Fibroblast of gingiva (primary cell): ENCODE measurements around the gene ELFN1.
"Not testable (repeated sequence)": the region's sequence is repeated elsewhere in the genome, so short reads cannot be mapped to it uniquely, and the experiment has no call there.

Experiments used
- DNase-seq: peaks from one replicate; pipeline ENCODE4 v3.0.0-alpha.2; 2011; ENCODE audit warnings: low read depth

Gene ELFN1

GRCh38 chr7:1757601-1758000 is 87.5 kb downstream of the ELFN1 start:
- no peak for DNase-seq

DNA sequence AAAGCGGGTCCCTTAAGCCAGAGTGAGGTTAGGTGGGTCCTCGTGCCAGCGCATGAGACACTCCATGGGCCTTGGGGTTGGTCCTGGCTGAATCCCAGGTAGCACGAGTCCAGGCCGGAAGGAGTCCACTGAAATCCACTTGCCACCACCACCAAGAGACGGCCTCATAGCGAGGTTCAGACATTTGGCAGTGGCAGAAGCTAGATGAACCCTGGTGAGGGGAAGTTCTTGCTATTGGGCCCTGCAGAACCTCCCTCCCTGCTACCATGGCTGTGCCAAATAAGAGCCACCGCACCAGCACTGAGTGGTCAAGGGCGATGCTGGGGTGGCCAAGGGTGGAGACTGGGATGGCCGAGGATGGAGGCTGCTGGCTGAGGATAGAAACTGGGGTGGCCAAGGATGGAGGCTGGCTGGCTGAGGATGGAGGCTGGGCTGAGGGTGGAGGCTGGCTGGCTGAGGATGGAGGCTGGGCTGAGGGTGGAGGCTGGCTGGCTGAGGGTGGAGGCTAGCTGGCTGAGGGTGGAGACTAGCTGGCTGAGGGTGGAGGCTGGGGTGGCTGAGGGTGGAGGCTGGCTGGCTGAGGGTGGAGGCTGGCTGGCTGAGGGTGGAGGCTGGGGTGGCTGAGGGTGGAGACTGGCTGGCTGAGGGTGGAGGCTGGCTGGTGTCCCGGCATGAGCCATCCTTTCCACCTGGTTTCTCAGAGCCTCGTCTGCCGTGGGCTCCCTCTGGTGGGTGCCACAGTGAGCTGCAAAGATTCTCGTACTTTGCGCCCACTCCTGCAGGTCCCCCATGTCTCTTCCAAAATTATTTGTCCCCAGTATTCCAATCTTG is 88.2 kb downstream of the ELFN1 start:
- no peak for DNase-seq

GRCh38 chr7:1758859-1759521 is 88.9 kb downstream of the ELFN1 start:
- no peak for DNase-seq

GRCh38 chr7:1761097-1761496 is 91.0 kb downstream of the ELFN1 start:
- DNase-seq: no peak

GRCh38 chr7:1761774-1762173 is 91.7 kb downstream of the ELFN1 start:
- no peak for DNase-seq

GRCh38 chr7:1762238-1762945 is 92.3 kb downstream of the ELFN1 start:
- DNase-seq: no peak

DNA sequence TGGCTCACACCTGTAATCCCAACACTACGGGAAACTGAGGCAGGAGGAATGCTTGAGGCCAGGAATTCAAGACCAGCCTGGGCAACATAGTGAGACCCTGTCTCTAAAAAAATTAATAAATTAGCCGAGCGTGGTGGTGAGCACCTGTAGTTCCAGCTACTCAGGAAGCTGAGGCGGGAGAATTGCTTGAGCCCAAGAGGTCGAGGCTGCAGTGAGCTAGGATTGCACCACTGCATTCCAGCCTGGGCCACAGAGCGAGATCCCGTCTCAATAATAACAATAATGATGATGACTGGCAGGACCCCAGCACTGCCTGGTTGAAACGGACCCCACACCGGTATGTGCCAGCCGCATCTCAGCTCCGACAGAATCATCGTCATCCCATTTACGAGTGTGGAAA is 93.0 kb downstream of the ELFN1 start:
- no peak for DNase-seq

- not testable (repeated sequence) for DNase-seq
Observed at GRCh38 chr7:1763911-1764310, 93.8 kb downstream of the ELFN1 start.

GRCh38 chr7:1765336-1765735 is 95.3 kb downstream of the ELFN1 start:
- no peak for DNase-seq

- no peak for DNase-seq
Observed at GRCh38 chr7:1767524-1767923, 97.4 kb downstream of the ELFN1 start.

GRCh38 chr7:1768832-1769231 is 98.8 kb downstream of the ELFN1 start:
- DNase-seq: no peak

DNA sequence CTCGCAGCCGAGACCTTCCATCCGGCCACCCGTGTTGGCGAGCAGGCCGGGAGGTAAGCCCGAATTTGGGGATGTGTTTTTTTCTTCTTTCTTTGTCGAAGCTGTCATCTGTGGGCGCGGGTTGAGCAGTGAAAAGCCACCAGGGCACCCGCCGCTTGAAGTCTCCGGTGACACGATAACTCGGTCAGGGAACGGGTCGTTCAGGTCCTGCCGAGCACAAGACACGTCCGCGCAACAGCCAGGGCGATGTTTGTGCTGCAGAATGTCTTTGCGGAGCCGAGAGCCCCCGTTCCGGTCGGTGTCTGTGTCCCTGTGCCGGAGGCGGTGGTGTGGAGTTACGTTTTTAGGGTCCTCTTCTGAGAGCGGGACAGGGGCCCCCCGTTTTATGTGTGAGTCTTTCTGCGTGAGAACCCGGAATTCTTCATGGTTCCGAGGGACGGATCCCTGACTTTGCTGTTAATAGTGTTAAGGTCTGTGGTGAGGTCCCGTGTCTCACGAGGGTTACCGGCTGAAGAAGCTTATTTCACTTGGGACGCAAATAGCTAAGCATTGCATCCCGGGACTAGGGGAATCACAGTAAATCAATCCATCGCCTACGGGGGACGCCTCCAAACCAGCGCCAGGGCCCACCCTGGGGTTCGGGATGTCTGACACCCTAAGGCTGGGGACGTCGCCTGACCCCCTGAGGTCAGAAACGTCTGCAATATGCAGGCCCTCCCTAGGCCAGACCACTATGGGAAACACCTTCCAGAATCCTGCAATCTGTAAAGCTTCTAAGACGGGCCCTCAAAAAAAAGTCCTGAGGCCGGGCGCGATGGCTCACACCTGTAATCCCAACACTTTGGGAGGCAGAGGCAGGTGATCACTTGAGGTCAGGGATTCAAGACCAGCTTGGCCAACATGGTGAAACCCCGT is 99.5 kb downstream of the ELFN1 start:
- no peak for DNase-seq

DNA sequence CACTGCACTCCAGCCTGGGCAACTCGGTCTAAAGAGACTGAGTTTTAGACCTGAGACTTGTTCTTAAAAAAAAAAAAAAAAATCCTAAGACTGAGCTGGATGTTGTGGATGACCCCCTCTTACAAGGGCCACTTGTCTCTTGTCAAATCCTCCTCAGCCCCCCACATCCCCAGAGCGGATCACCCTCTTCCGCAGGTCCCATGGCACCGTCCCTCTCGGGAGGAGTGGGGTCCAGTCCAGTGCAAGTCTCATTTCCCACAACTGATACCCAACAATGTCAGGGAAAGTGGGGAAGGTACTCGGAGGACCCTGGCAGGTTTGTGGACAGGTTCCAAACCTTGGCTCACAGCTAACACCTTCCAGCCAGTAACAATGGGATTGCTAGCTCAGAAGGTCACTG is 100.3 kb downstream of the ELFN1 start:
- no peak for DNase-seq

DNA sequence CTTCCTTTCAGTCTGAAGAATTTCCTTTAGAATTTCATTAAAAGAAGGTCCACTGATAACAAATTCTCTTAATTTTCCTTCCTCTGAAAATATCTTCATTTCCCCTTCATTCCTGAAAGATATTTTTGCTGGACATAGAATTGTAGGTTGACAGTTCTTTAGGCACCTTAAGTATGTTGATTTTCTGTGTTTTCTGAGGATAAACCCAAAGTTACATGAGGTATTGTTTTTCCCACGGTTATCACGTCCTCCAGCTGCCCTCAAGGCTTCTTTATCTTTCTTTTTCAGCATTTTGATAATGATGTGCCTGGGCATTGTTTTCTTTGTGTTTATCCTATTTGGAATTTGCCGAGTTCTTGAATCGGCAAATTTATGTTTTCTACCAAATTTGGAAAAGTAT is 105.3 kb downstream of the ELFN1 start:
- DNase-seq: no peak

DNA sequence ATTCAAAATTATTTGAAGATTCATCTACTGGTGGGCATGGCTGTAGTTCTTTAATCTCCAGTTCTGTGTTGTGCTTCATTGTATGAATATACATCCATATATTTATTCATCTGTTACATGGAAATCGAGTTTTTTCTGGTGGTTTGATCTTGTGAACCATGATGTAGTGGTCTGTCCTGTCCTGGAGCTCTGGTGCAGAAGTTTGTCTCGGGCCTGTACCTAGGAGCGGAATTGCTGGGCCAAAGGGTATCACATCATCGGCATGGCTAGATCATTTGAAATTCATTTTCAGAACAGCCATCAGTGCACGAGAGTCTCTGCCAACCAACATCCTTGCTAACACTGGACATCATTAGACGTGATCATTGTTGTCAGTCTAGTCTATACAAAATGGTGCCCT is 107.0 kb downstream of the ELFN1 start:
- no peak for DNase-seq

DNA sequence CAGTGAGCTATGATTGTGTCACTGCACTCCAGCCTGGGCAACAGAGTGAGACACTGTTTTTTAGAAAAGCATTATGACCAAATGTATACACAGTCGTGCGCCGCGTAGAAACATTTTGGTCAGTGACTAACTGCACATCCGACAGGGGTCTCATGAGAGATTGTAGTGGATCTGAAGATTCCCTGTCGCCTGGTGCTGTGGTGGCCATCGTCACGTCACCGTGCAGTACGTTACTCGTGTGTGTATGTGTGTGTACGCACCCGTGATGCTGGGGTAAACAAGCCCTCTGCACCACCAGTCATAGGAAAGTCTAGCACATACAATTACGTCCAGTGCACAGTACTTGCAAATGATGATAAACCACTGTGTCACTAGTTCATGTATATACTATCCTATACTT is 109.4 kb downstream of the ELFN1 start:
- DNase-seq: no peak

DNA sequence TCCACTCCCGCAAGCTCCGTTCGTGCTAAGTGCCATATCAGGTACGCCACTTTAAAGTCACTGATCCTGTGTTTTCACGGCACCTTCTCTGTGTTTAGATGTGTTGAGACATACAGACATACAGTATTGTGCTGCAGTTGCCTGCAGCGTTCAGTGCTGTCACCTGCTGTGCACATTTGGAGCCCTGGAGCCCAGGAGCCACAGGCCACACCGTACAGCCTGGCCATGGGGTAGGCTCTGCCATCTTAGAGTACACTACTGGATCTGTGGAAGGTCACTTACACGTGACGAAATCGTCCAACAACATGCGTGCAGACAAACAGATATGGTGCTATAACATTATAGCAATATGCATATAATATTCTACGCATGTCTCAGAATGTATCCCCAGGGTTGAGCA is 111.3 kb downstream of the ELFN1 start:
- no peak for DNase-seq

- DNase-seq: no peak
Observed at GRCh38 chr7:1785839-1786238, 115.8 kb downstream of the ELFN1 start.

DNA sequence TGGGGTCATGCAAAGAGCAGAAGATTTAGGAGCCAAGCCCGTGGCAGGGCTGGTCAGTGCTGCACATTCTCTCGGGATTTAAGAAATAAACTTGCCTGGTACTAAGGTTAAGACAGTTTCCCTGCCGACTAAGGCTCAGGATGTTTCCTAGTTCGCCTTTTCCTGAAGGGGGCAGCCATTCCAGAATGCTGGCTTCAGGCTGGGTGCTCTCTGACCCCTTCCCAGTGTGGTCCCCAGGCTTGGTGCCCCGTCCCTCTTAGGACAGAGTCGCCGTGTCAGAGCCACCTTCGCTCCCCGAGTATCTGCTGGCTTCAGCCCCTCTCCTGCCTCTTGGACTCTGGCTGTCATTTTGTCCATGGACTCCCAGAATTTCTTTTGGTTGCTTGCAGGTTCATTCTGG is 117.2 kb downstream of the ELFN1 start:
- no peak for DNase-seq

GRCh38 chr7:1787681-1788235 is 117.7 kb downstream of the ELFN1 start:
- DNase-seq: no peak

DNA sequence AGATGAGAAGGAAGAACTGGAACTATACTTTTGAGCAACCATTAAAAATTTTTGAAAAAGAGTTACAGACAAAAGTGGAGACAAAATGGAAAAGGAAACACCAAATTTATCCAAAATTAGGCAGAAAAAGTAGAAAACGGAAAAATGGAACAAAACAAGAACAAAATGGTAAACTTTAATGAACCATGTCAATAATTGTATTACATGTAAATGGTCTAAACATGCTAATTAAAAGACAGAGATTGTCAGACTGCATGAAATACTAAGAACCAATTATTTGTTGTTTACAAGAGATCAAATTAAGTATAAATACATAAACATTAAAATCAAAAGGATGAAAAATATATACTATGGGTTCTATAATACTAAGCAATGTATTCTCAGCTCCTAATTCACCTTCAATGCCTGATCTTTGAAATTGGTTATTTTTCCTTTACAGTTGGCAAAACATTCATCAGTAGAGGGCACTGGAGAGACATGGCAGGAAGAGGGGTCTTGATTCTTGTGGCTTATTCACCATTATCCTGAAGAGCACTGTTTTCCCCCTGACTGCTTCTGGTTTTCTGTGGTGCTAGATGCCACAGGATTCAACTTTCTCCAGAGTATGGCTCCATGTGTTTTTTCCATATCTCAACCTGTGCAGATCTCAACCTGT is 124.9 kb downstream of the ELFN1 start:
- DNase-seq: no peak
